IPS DF 6.9 (cell line): Measurements from ENCODE around the gene SNTN.

Experiments used
- DNase-seq: peaks from one replicate; pipeline ENCODE4 v3.0.0-alpha.2; 2013; ENCODE audit warnings: low read depth, low spot score
- H3K27ac ChIP-seq: one replicate; pipeline ENCODE4 v1.5.1; 2013; ENCODE audit warnings: low read length, control low read depth
- H3K27me3 ChIP-seq: 2 replicates; pipeline ENCODE4 v1.6.1; 2013; ENCODE audit warnings: mild to moderate bottlenecking, low read length; ENCODE audit not compliant: control insufficient read depth, insufficient read depth
- H3K36me3 ChIP-seq: 2 replicates; pipeline ENCODE4 v1.6.1; 2013; ENCODE audit warnings: low read length; ENCODE audit not compliant: control insufficient read depth, insufficient read depth
- H3K4me1 ChIP-seq: 2 replicates; pipeline ENCODE4 v1.6.1; 2013; ENCODE audit warnings: low read length; ENCODE audit not compliant: control insufficient read depth, insufficient read depth
- H3K4me3 ChIP-seq: 2 replicates; pipeline ENCODE4 v1.5.1; 2013; ENCODE audit warnings: mild to moderate bottlenecking, low read length
- H3K9me3 ChIP-seq: 2 replicates; pipeline ENCODE4 v1.6.1; 2013; ENCODE audit warnings: low read length, inconsistent platforms; ENCODE audit not compliant: control insufficient read depth, insufficient read depth
- WGBS: extraction: QIAGEN DNeasy Blood & Tissue Kit; methylation state at CpG from one replicate; pipeline ENCODE4 v1.1.7; 2013; ENCODE audit warnings: mixed read lengths, missing lambda C conversion rate; ENCODE audit not compliant: insufficient read length, insufficient coverage; 5-methylcytosine and 5-hydroxymethylcytosine counted together

The SNTN gene

DNA sequence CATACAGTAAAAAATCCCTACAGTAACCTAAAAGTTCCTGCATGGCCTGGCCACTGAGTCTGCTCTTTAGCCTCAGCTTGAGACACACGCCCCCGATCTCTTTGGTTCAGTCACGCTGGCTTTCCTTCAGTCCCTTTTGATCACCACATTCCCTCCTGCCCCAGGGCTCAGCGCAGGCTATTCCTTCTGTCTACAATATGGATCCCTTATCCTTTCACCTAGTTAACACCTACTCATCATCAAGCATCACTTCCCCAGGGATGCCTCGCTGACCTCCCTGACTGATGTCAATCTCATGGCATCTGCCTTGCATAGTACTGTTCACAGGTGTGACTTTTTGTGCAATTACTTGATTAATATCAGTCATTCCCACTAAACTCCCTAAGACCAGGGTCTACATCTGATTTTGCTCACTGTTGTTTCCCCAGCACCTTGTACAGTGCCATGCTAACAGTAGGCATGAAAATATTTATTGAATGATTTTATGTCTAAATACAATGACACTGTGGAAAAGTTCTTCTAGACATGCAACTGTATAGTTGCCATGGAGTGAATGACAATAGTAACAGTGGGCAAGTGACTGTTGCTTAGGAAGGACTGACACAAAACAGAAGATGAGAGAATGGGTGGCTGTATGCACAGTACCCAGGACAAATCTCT is at the start of gene SNTN:
Gene SNTN (plus strand): TSS at position 610 of the 660 bp plus-strand sequence. CDS start 13 bp downstream, at position 623.
- no CpG with 5 or more reads among the region's 5 CpGs for WGBS
- H3K27me3 ChIP-seq = no peaks in the 10 kb centered on the region
- no peak for DNase-seq

DNA sequence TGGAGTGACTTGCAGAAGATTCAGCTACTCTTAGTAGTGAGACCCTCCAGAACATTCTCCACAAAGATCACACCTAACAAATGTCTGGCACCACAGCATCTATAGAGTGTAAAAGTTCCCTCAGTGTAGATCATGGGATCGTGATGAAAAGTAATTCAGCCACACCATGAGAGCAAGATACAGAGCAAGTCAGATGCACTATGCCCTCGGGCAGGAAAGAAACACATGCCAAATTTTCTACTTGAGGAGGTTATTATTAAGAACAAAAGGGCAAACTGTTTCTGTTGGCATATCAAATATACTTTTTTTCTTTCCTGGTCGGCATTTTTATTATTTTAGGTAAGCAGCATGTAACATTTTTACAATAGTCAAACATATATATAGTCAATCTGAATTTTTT is 44.8 kb upstream of the SNTN start:
- no peaks in the 10 kb centered on the region for H3K36me3 ChIP-seq
- H3K4me3 ChIP-seq = no peak overlapping the region
- no CpG with 5 or more reads among the region's 3 CpGs for WGBS
- no peaks in the 10 kb centered on the region for H3K4me1 ChIP-seq
- H3K27me3 ChIP-seq = no peaks in the 10 kb centered on the region
- DNase-seq = no peak
- H3K9me3 ChIP-seq = no peaks in the 10 kb centered on the region
- no peak overlapping the region for H3K27ac ChIP-seq

More for the DNA sequence above, at the start of gene SNTN:
- H3K36me3 ChIP-seq = no peaks in the 10 kb centered on the region
- no peaks in the 10 kb centered on the region for H3K4me1 ChIP-seq
- no peaks in the 10 kb centered on the region for H3K9me3 ChIP-seq
- no peak within 1 kb of the TSS for H3K27ac ChIP-seq
- H3K4me3 ChIP-seq = no peak within 1 kb of the TSS

DNA sequence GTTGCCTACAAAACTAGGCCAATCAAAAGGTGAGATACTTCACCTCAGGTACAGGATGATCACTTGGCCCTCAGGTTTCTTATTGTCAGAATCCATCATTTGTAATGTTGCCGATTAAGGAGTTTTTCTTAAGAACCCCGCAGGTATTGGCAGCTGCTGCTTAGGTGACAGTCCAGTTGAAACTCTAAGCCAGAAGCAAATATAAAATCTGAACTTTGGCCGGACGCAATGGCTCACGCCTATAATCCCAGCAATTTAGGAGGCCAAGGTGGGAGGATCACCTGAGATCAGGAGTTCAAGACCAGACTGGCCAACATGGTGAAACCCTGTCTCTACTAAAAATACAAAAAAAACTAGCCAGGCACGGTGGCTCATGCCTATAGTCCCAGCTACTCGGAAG is 43.1 kb upstream of the SNTN start:
- no peak for DNase-seq
- Histone ChIP-seq H3K4me3 (no peak overlapping the region), H3K27ac (no peak overlapping the region), H3K27me3 (no peaks in the 10 kb centered on the region), H3K9me3 (no peaks in the 10 kb centered on the region), H3K4me1 (no peaks in the 10 kb centered on the region), H3K36me3 (no peaks in the 10 kb centered on the region)
- no CpG with 5 or more reads among the region's 7 CpGs for WGBS

DNA sequence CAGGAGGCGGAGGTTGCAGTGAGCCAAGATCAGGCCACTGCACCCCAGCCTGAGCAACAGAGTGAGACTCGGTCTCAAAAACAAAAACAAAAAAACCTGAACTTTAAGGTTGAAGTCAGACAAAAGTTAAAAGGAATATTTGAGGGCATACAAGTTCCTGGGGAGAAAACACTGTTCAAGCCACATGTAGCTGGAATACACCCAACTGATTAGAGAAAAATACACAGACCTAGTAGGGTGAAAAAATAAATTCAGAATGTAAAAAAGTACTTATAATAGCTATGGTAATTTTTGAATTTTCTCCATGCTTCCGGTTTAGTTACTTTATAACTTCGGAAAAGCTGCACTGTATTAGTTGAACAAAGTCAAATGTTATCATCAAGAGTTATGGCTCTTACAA is 42.6 kb upstream of the SNTN start:
- H3K4me1 ChIP-seq = no peaks in the 10 kb centered on the region
- H3K27ac ChIP-seq = no peak overlapping the region
- H3K27me3 ChIP-seq = no peaks in the 10 kb centered on the region
- H3K4me3 ChIP-seq = no peak overlapping the region
- WGBS = no CpG with 5 or more reads among the region's 4 CpGs
- no peaks in the 10 kb centered on the region for H3K36me3 ChIP-seq
- no peak for DNase-seq
- H3K9me3 ChIP-seq = no peaks in the 10 kb centered on the region

DNA sequence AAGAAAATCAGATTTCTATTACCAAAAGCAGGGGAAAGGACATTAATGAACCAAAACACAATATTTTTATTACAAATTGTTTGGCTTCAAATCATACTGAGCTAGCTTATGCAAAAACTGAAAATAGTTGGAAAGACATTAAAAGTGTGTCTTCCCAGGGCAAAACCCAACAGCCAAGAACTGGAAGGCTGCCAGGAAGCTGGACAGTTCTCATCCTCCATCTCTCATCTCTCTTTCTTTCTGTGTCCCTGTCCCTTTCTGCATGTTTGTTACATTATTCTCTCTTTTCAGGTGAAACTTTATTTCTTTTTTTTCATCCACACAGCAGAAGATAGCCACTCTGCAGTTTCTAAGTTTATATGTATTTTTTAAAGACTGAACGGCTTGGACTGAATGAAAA is 41.1 kb upstream of the SNTN start:
- no peaks in the 10 kb centered on the region for H3K36me3 ChIP-seq

DNA sequence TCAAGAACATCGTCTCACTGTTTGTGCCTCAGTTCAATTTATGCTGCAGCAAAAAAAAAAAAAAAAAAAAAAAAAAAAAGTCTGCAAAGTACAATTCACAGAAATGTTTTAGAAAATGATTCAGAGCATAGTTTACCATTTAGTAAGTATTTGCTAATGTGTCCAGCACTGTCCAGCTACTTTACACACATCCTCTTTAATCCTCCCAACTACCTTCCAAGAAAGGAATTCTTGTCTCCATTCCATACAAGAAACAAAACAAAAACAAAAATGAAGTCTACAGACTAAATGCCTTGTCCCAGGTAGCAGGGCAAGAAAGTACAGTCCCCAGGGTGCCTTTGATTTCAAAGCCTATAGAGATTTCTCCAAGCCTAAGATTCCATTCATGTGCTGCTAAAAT is 38.9 kb upstream of the SNTN start:
- no peak overlapping the region for H3K4me3 ChIP-seq
- peaks cover 3% of the 10 kb centered on the region; the same call in 1 of the 2 replicates for H3K4me1 ChIP-seq
- no peaks in the 10 kb centered on the region for H3K27me3 ChIP-seq
- H3K36me3 ChIP-seq = no peaks in the 10 kb centered on the region
- no peaks in the 10 kb centered on the region for H3K9me3 ChIP-seq
- no peak for DNase-seq
- no CpG with 5 or more reads among the region's 1 CpG for WGBS
- no peak overlapping the region for H3K27ac ChIP-seq

More for the DNA sequence above, 41.1 kb upstream of the SNTN start:
- H3K27ac ChIP-seq = no peak overlapping the region
- no peak overlapping the region for H3K4me3 ChIP-seq
- no peak for DNase-seq
- H3K27me3 ChIP-seq = no peaks in the 10 kb centered on the region
- no peaks in the 10 kb centered on the region for H3K4me1 ChIP-seq
- WGBS = no CpG with 5 or more reads among the region's 1 CpG
- no peaks in the 10 kb centered on the region for H3K9me3 ChIP-seq

DNA sequence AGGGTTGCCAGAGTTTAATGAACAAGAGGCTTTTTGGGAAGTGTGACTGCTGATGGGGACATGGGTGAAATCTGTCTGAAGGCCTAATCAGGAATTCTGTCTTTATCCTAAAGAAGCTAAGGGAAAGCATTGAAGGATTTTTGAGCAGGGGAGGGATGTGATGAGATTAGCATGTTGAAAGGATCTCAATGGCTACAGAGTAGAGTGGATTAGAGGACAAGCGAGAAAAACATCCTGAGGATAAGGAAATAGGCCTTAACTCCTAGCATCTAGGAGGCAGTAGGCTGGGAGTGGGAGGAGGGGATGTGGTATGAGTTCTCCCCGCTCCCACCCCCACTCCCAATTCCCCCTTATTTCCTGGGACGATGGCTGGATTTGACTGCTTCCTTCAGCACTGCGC is 35.1 kb upstream of the SNTN start:
- Histone ChIP-seq H3K36me3 (no peaks in the 10 kb centered on the region), H3K4me1 (peaks cover 5% of the 10 kb centered on the region; the same call in 1 of the 2 replicates), H3K27ac (no peak overlapping the region), H3K9me3 (no peaks in the 10 kb centered on the region), H3K4me3 (no peak overlapping the region), H3K27me3 (no peaks in the 10 kb centered on the region)
- DNase-seq = no peak
- no CpG with 5 or more reads among the region's 4 CpGs for WGBS

DNA sequence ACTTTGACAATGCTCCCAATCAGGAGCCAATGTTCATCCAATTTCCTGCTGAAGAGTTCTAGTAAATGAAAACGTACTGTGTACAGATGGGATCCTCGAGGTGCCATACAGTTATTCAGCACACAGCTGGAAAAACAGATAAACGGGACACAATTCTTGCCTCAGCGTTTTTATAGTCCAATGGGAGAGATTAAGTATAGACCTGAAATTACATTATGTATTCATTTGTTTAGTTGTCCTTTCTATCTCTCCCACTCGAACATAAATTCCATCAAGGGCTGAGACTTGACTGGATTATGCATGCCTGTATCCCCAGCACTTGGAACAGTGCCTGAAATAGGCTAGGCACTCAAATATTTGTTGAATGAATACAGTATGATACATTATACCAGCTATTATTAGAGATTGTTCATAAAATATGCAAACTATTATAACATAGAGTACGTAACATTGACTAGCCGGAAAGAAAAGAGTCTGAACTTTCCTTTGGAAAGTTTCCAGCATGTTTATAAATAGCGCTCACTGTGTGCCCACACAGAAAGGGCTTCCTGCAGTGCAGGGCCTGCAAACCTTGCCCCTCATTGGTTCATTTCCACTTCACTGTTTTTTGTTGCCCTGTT is 27.4 kb upstream of the SNTN start:
- no peak for DNase-seq
- no peaks in the 10 kb centered on the region for H3K27me3 ChIP-seq
- no peak overlapping the region for H3K4me3 ChIP-seq
- no peak overlapping the region for H3K27ac ChIP-seq
- WGBS = no CpG with 5 or more reads among the region's 8 CpGs
- H3K9me3 ChIP-seq = no peaks in the 10 kb centered on the region
- no peaks in the 10 kb centered on the region for H3K36me3 ChIP-seq
- H3K4me1 ChIP-seq = peaks cover 3% of the 10 kb centered on the region; the same call in 1 of the 2 replicates

DNA sequence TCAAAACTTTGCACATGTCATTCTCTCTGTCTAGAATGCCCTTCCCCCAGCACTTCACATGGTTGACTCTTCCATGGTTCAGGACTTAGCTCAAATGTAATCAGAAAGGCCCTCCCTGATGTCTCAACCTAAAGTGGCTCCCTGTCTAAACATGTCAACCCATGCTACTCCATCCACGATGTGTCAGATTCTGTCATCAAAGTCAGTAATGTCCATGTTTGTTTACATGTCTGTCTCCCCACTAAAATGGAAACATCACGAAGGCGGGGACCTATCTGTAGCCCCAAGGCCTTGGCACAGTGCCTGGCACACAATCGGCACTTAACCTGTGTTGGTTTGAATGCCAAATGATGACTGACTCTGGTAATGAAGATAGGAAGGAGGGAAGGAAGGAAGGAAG is 20.8 kb upstream of the SNTN start:
- no peak overlapping the region for H3K4me3 ChIP-seq
- H3K9me3 ChIP-seq = no peaks in the 10 kb centered on the region
- H3K27me3 ChIP-seq = no peaks in the 10 kb centered on the region
- no peak overlapping the region for H3K27ac ChIP-seq
- WGBS = no CpG with 5 or more reads among the region's 4 CpGs
- no peak for DNase-seq
- H3K4me1 ChIP-seq = 0 out of 2 replicates have a peak, but pooled peaks cover under 1% of the 10 kb centered on the region
- no peaks in the 10 kb centered on the region for H3K36me3 ChIP-seq

DNA sequence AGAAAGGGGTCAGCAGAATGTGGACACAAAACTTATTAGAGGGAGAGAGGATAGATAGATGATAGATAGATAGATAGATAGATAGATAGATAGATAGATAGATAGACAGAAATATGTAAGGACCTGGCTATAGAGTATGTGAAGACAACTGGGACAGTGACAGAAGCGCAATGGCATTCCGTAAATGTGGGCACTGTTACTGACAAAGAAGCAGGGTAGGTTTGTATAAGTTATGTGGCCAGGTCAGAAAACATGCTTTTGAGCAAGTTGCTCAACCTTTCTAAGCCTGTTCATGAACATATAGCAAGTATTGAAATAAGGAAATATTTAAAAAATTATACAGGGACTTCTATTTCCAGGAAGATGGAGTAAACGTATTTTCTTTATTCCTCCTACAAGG is 17.3 kb upstream of the SNTN start:
- DNase-seq = no peak
- no peak overlapping the region for H3K27ac ChIP-seq
- H3K9me3 ChIP-seq = no peaks in the 10 kb centered on the region
- H3K36me3 ChIP-seq = no peaks in the 10 kb centered on the region
- no peak overlapping the region for H3K4me3 ChIP-seq
- no CpG with 5 or more reads among the region's 3 CpGs for WGBS
- H3K4me1 ChIP-seq = no peaks in the 10 kb centered on the region
- H3K27me3 ChIP-seq = no peaks in the 10 kb centered on the region

DNA sequence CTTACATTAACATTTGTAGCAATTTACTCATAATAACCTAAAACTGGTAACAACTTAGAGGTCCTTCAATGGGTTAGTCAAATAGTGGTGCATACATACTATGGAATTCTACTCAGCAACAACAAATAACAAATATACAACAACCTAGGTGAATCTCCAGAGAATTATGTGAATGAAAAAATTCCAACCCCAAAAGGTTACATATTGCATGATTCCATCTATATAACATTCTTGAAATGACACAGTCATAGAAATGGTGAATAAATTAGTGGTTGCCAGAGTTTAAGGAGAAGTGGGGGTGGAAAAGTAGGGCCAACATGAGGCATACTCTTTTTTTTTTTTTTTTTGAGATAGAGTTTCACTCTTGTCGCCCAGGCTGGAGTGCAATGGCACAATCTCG is 12.7 kb upstream of the SNTN start:
- H3K27me3 ChIP-seq = no peaks in the 10 kb centered on the region
- H3K4me1 ChIP-seq = no peaks in the 10 kb centered on the region
- H3K36me3 ChIP-seq = no peaks in the 10 kb centered on the region
- DNase-seq = no peak
- no CpG with 5 or more reads among the region's 2 CpGs for WGBS
- no peaks in the 10 kb centered on the region for H3K9me3 ChIP-seq
- H3K27ac ChIP-seq = no peak overlapping the region
- no peak overlapping the region for H3K4me3 ChIP-seq
